Heart left ventricle (tissue), 16 donors: ENCODE results near the gene TARBP2. TPM values are rescaled to one million over a fixed set of nuclear protein-coding genes. Genes with fewer than 3 reads are reported as not detected.

ENCODE experiments used
- ATAC-seq, 4 donors: fragments of 200-7000 bp; cut with Tn5 transposase; one replicate each; pipeline ENCODE4 v1.9.1; 2020 to 2022; ENCODE audit warnings: moderate library complexity in 4 of 4, mild to moderate bottlenecking in 3 of 4, moderate number of reproducible peaks in 1 of 4
- DNase-seq, 5 donors: peaks; one replicate each; pipeline ENCODE4 v3.0.0-alpha.2; 2020
- H3K27ac ChIP-seq, 12 donors: fragments of 200-600 bp; sonication (generic) in 4 of 12; one replicate each; pipeline versions ENCODE4 v1.5.0 to v1.8.0; 2016 to 2022; ENCODE audit warnings: mild to moderate bottlenecking in 2 of 12
- H3K27me3 ChIP-seq, 9 donors: fragments of 200-600 bp; sonication (generic) in 2 of 9; one replicate each; pipeline versions ENCODE4 v1.5.1 to v1.8.0; 2016 to 2022; ENCODE audit warnings: mild to moderate bottlenecking in 3 of 9
- H3K36me3 ChIP-seq, 9 donors: fragments of 200-600 bp; sonication (generic) in 2 of 9; one replicate each; pipeline versions ENCODE4 v1.5.0 to v1.8.0; 2018 to 2022; ENCODE audit warnings: mild to moderate bottlenecking in 2 of 9
- H3K4me1 ChIP-seq, 12 donors: fragments of 200-600 bp; sonication (generic) in 4 of 12; one replicate each; pipeline versions ENCODE4 v1.5.0 to v1.8.0; 2016 to 2022; ENCODE audit warnings: mild to moderate bottlenecking in 3 of 12
- H3K4me3 ChIP-seq, 12 donors: fragments of 200-600 bp; sonication (generic) in 4 of 12; one replicate each; pipeline versions ENCODE4 v1.5.0 to v1.8.0; 2017 to 2022; ENCODE audit warnings: mild to moderate bottlenecking in 9 of 12, moderate library complexity in 4 of 12
- H3K9me3 ChIP-seq, 12 donors: fragments of 200-600 bp; sonication (generic) in 4 of 12; one replicate each; pipeline versions ENCODE4 v1.5.0 to v1.8.0; 2016 to 2022; ENCODE audit warnings: mild to moderate bottlenecking in 1 of 12
- POLR2A ChIP-seq, 2 donors: fragments of 450-650 bp; IDR thresholded peaks; one replicate each; pipeline ENCODE4 v1.6.1; 2017; ENCODE audit warnings: antibody characterized with exemption in 2 of 2, mild to moderate bottlenecking in 2 of 2, moderate library complexity in 2 of 2
- WGBS, 4 donors: extraction: QIAGEN DNeasy Blood & Tissue Kit in 2 of 4; methylation state at CpG; one replicate each; pipeline versions ENCODE4 v1.1.5 to v1.1.7; 2013 to 2018; 5-methylcytosine and 5-hydroxymethylcytosine counted together
- intact Hi-C, 10 donors: fragments of 100-400 bp; cut with DNase I; formaldehyde crosslinking; loops; one replicate each; pipeline versions ENCODE4 v1.11.1 to v1.14.2; 2022
- polyA plus RNA-seq, 2 donors: library from polyadenylated mRNA; stranded (reverse); fragments of 200-250 nt; gene quantifications; one replicate each; pipeline ENCODE4 v1.2.3, GENCODE V29; 2013
- total RNA-seq, 9 donors: library from RNA; depleted of rRNA in 2 of 9; stranded (reverse); fragments of >200 nt in 2 of 9; fragmentation: NEBNext Ultra II Directional in 3 of 9; extraction: Animal tissue kit (Norgen Biotek cat#: 25700) in 3 of 9; gene quantifications; one replicate each; pipeline versions ENCODE4 v1.1.0 to v1.2.4, GENCODE V29; 2016 to 2023
- TF ChIP-seq, protein P1 (sequence below), 12 donors: fragments of 200-600 bp; sonication (generic) in 4 of 12; IDR thresholded peaks; one replicate each; pipeline versions ENCODE4 v1.5.0 to v1.8.0; 2018 to 2022; ENCODE audit warnings: antibody characterized with exemption in 12 of 12, mild to moderate bottlenecking in 5 of 12
- donor health status: ischemic (EF 13 %, LVEDD 7.1; RV severe dilation, severe dysfunction).
- donor health status: healthy with polysubstance abuse.
- donor health status: DM: no; HTN: yes; CAD: no.
- donor health status: DM: no; HTN: no; CAD: no.
- donor health status: ischemic (EF 25% LVEDD 6.9; RV normal size, moderate dysfunction).
- donor health status: ischemic (EF 25% LVEDD 5.7; RV mildly dilated, moderate dysfunction).
- donor health status: healthy.
- donor health status: DM: yes; HTN: yes; CAD: no.
- donor health status: ischemic (EF 35%, LVEDD 5.7; RV mildly dilated, moderate dysfunction).
- donor health status: nonischemic (EF 11% LVEDD 7.7; RV severe dilation, severe dysfunction).
- donor health status: DM: yes; HTN: yes; CAD: no.
- donor health status: PGD.
- donor health status: ischemic (EF 29% LVEDD 5.4; RV normal size, mild dysfunction).
- donor health status: nonischemic (EF 23%, LVEDD 6.1; RV moderate dilation, normal function).

TARBP2 gene
- total and polyA plus RNA-seq, 11 donors: 7.8 to 23.5 (median 11.9) TPM

DNA sequence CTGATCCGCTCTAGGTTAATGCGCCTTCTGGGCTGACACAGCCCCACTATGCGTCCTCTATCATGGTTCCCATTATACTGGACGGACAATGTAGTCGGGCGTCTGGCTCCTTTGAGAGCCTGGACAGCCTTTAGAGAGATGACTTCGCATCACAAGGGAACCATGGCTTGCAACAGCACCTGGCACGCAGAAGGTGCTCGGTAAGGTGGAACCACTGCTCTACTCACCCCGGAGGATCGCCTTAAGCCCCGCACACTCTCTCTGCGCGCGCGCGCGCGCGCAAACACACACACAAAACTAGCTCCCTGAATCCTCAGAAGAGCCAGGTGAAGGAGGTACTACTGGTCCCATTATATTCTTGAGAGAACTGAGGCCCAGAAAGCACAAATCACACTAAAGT is 8.9 kb upstream of the TARBP2 start:
- H3K4me1 ChIP-seq: peaks cover 0 to 37% (median 24%) of the 10 kb centered on the region in 12 donors
- TF ChIP-seq, protein P1, sequence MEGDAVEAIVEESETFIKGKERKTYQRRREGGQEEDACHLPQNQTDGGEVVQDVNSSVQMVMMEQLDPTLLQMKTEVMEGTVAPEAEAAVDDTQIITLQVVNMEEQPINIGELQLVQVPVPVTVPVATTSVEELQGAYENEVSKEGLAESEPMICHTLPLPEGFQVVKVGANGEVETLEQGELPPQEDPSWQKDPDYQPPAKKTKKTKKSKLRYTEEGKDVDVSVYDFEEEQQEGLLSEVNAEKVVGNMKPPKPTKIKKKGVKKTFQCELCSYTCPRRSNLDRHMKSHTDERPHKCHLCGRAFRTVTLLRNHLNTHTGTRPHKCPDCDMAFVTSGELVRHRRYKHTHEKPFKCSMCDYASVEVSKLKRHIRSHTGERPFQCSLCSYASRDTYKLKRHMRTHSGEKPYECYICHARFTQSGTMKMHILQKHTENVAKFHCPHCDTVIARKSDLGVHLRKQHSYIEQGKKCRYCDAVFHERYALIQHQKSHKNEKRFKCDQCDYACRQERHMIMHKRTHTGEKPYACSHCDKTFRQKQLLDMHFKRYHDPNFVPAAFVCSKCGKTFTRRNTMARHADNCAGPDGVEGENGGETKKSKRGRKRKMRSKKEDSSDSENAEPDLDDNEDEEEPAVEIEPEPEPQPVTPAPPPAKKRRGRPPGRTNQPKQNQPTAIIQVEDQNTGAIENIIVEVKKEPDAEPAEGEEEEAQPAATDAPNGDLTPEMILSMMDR (IDR thresholded peaks at IDR 0.05): no peak
- TF ChIP-seq POLR2A (IDR thresholded peaks at IDR 0.05): no peak
- H3K36me3 ChIP-seq: peaks cover 0 to 14% (median 7%) of the 10 kb centered on the region in 9 donors
- H3K27ac ChIP-seq: peak overlapping the region in 11 of 12 donors; percentile 52 to 87 (median 78)
- WGBS, 4 donors: 45 to 61% (median 60%) methylated on average over 17 to 20 of the region's 20 CpGs
- H3K27me3 ChIP-seq: no peaks in the 10 kb centered on the region
- DNase-seq (no peak), ATAC-seq (no peak)
- H3K9me3 ChIP-seq: no peaks in the 10 kb centered on the region
- peak overlapping the region in 10 of 12 donors; percentile 52 to 71 (median 64) for H3K4me3 ChIP-seq
- intact Hi-C loops: loop anchor here in 2 of 10 donors (5.0 kb wide), 1 partner anchor 40 kb away; the partner anchor contains the start of gene PCBP2 (in 2 of the 2)

DNA sequence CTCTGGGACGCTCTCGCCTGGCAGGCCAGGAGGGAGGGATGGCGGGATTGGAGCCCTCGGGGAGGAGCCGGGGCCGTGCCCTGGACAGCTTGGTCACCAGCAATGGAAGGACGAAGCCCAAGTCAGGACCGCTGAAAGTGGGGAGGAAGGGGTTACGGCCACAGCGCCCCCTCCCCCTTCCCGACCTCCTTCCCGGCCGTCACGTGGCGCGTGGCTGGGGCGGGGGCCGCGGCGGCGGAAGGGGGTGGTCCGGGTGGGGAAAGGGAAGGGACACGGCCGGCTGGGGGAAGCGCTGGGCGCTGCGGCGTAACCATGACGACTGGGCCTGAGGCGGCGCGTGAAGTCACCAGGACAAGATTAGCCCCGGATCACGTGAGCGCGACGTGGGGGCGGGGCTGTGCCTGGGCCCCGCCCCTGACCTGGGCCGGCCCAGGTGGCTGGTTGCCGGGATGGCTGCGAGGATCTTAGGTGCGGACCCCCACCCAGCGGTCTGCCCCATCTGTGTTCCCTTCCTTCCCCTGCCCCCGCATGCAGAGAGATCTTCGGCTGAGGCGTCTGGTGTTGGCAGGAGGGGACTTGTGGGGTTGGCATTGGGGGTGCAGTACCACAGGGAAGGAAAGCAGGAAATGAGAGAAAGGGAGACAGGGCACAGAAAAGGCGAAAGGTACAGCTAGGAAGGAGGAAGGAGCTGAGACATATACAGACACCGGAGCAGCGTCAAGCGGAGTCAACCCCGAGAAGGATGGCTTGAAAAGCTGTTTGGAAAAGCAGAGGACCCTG is 8.1 kb upstream of the TARBP2 start:
- peak; percentile 94 for DNase-seq
- Histone ChIP-seq H3K4me3 (peak overlapping the region; percentile 13 to 71 (median 62)), H3K36me3 (peaks cover 0 to 6% (median 0%) of the 10 kb centered on the region in 9 donors), H3K27me3 (no peaks in the 10 kb centered on the region), H3K9me3 (no peaks in the 10 kb centered on the region), H3K4me1 (peaks cover 0 to 39% (median 24%) of the 10 kb centered on the region in 12 donors), H3K27ac (peak overlapping the region; percentile 52 to 87 (median 78))
- ATAC-seq: peak; percentile 89 to 97 (median 95)
- TF ChIP-seq, protein P1 (IDR thresholded peaks at IDR 0.05): peak in 2 of 12 donors; percentile 32 to 41
- TF ChIP-seq POLR2A (IDR thresholded peaks at IDR 0.05): peak in 1 of 2 donors; percentile 53
- 1 to 2% (median 2%) methylated on average over 28 to 52 of the region's 52 CpGs for WGBS, 4 donors
- intact Hi-C loops: loop anchor here in 2 of 10 donors (5.0 kb wide), 1 partner anchor 41 kb away; the partner anchor contains the start of gene PCBP2 (in 2 of the 2)

DNA sequence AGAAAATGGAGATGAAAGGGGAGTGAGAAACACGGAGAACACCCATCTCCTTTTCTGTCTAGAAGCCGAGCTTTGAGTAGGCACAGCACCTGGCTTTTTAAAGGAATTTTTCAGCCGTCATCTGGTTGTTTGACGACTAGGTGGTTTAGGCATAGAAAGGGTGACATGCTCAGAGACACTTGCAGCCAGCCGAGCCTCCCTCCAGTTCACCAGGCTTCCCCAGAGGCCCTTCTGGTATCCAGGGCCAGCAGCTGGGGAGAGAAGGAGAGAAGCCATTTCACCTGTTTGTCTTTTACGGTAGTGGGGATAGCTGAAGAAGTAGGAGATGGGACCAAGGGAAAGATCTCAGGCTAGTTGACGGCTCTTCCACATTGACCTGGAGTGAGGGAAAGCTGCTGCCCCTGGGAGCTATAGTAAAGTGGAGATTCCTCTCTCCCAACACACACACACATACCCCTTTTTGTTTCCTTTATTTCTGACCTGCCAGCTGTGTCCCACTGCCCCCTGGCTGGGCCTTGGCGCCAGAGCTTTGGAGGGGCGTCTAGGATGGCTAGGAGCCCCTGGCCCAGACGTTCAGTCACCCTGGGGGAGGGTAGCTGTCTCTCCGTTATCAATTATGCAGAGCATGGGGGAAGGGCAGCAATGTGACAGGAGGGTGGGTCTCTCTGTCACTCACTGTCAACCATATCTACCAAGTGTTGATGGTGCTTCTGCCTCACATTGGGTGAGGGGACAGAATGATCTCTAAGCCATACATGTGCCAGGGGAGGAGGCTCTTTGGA is 7.3 kb upstream of the TARBP2 start:
- WGBS, 4 donors: 33 to 44% (median 39%) methylated on average over 11 of the region's 11 CpGs
- intact Hi-C loops: loop anchor here in 2 of 10 donors (5.0 kb wide), 1 partner anchor 42 kb away; the partner anchor contains the start of gene PCBP2 (in 2 of the 2)
- H3K9me3 ChIP-seq: no peaks in the 10 kb centered on the region
- no peaks in the 10 kb centered on the region for H3K36me3 ChIP-seq
- H3K4me3 ChIP-seq: peak overlapping the region; percentile 13 to 71 (median 62)
- TF ChIP-seq, protein P1 (IDR thresholded peaks at IDR 0.05): no peak
- TF ChIP-seq POLR2A (IDR thresholded peaks at IDR 0.05): no peak
- peaks cover 0 to 44% (median 25%) of the 10 kb centered on the region in 12 donors for H3K4me1 ChIP-seq
- DNase-seq: no peak
- no peak for ATAC-seq
- peak overlapping the region; percentile 5 to 87 (median 78) for H3K27ac ChIP-seq
- H3K27me3 ChIP-seq: no peaks in the 10 kb centered on the region
